GM18519 (cell line): Measurements from ENCODE around the gene DCAF17.

Source experiments
- ATAC-seq: cut with Tn5 transposase; IDR thresholded peaks from one replicate; pipeline ENCODE4 v1.9.1; 2021; ENCODE audit warnings: mild to moderate bottlenecking, moderate library complexity; ENCODE audit not compliant: unreplicated experiment, low FRiP score

DCAF17 gene, protein sequence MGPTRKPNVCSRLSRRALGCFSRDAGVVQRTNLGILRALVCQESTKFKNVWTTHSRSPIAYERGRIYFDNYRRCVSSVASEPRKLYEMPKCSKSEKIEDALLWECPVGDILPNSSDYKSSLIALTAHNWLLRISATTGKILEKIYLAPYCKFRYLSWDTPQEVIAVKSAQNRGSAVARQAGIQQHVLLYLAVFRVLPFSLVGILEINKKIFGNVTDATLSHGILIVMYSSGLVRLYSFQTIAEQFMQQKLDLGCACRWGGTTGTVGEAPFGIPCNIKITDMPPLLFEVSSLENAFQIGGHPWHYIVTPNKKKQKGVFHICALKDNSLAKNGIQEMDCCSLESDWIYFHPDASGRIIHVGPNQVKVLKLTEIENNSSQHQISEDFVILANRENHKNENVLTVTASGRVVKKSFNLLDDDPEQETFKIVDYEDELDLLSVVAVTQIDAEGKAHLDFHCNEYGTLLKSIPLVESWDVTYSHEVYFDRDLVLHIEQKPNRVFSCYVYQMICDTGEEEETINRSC

DNA sequence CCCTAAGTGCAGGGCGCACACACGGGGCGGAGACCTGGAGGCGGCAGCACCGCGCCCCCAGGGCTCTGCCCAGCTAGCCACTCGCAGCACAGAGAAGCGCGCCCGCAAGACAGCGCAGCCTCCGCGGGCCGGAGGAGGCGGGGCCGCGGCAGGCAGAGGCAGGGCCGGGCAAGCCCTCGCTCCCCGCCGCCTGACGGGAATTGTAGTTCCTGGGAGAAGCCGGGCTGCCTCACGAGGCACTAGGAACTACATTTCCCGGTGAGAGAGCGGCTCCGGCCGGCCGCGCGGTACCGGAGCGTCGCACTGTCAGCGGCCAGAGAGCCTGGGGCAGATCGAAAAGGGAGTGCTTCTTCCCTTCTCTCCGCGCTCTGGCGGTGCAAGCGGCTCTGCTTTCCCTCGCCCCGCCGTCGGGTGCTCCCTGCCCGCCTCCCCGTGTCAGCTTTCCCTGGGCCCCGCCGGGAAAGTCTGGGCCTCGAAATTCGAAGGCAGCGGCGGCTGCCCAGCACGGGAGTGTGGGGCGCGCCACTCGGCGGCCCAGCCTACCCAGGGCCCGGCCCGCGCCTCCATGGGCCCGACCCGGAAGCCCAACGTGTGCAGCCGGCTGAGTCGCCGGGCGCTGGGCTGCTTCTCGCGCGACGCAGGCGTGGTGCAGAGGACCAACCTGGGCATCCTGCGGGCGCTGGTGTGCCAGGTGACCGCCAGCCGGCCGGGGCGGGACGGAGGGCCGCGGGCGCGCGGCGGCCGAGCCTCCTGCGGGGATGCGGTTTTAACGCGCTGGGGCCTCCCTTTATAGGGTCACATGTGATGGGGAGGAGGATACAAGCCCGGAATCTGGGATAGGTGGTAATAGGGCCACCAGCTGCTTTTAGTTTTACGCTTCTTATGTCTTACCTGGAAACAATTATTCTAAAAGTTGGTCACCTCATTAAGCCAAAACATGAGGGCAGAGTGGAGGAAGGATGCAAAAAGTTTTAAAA is at the start of gene DCAF17:
Gene DCAF17, plus strand, starts transcription at position 214 of the 977 bp plus-strand sequence. Its CDS starts 352 bp downstream, at position 566.
- ATAC-seq = peak; percentile 90

DNA sequence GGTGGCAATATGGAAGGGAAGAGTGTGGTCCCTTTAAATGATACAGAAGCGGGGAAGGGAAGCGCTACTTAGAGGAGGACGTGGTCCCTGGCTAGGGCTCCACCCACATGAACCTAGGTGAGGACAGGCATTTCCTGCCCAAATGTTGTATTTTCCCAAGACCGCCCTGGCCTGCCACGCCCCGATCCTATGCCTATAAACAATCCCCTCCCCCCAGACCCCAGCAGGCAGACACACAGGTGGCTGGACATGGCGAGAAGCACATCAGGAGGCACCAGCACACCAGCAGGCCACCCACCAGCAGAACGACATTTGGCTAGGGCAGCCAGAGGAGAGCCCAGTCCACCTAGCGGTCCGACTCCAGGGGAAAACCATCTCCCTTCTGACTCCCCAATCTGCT is 47.4 kb upstream of the DCAF17 start:
- no peak for ATAC-seq

- no peak for ATAC-seq
Measured at GRCh38 chr2:171387052-171387451, 47.0 kb upstream of the DCAF17 start.

- ATAC-seq = no peak
Measured at GRCh38 chr2:171389325-171389724, 44.7 kb upstream of the DCAF17 start.

DNA sequence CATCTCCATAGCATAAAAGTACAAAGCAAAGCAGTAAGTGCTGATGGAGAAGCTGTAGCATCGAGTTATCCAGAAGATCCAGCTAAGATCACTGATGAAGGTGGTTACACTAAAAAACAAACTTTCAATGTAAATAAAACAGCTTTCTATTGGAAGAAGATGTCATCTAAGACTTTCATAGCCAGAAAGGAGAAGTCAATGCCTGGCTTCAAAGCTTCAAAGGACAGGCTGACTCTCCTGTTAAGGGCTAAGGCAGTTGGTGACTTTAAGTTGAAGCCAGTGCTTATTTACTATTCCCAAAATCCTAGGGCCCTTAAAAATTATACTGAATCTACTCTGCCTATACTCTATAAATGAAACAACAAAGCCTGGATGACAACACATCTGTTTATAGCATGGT is 44.2 kb upstream of the DCAF17 start:
- no peak for ATAC-seq

DNA sequence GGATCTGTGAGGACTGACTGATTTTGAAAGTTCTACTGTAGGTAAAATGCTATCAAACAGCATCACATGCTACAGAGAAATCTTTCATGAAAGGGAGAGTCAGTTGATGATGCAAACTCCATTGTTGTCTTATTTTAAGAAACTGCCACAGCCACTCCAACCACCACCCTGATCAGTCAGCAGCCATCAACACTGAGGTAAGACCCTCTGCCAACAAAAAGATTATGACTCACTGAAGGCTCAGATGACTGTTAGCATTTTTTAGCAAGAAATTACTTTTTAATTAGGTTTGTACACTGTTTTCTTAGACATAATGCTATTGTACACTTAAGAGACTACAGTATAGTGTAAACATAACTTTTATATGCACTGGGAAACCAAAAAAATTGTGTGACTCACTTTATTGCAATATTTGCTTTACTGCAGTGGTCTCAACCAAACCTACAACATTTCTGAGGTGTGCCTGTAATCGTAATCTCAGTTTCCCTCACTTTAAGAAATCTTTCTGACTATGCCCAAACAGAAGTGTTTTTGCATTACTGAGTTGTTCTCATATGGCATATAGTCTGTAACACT is 43.0 kb upstream of the DCAF17 start:
- no peak for ATAC-seq

GRCh38 chr2:171391532-171391931 is 42.5 kb upstream of the DCAF17 start:
- ATAC-seq = no peak

DNA sequence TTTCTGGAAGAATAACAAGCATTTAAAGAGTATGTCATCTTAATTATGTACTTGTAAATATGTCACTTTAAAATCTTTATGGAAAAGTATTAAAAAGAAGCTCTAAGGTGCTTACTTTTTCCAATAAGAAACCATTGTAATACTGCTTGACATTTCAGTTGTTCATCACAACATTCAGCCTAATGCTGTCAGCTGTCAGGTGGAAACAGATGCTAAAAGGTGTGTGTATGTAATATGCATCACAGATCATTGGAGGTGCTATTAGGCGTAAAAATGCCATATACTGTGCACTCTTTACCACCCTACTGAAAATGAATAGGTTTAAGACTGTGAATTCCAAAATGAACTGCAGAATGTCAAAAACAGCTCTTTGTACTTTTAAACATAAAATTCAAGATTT is 40.5 kb upstream of the DCAF17 start:
- ATAC-seq = no peak

GRCh38 chr2:171394164-171394740 is 39.8 kb upstream of the DCAF17 start:
- ATAC-seq = no peak

DNA sequence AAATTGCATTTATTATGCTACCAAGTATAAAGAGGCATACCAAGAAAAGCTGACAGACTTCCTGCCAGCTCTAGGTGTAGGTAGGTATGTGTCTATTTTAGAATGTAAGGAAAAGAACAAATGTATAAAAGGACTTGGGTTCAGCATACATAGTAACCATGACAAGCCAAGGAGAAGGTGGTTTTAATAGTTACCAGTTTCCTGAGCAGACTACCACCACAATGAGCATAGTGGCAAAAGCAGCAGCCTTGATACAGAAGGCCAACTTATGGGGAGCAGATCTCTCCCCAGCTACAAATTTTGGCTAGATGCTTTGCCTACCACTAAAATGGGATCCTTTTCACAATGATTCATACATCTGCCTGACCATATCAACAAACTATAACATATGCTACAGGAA is 34.7 kb upstream of the DCAF17 start:
- no peak for ATAC-seq

GRCh38 chr2:171400395-171400794 is 33.6 kb upstream of the DCAF17 start:
- no peak for ATAC-seq

DNA sequence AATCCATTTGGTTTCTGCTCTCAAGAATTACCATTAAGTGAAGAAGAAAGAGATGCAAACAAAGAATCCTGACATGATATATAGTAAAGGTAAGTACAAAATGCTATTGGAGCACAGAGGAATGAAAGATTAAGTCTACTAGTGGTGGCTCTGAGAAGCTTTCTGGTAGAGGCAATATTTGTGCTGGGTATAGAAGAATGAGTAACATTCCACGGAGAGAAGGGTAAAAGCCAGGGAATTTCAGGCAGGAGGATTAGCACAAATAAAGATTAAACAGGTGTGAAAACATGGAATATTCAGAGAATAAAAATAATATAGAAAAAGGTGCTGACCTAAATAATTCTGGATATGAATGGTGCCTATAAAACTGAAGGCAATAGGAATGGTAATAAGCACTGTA is 32.1 kb upstream of the DCAF17 start:
- no peak for ATAC-seq

DNA sequence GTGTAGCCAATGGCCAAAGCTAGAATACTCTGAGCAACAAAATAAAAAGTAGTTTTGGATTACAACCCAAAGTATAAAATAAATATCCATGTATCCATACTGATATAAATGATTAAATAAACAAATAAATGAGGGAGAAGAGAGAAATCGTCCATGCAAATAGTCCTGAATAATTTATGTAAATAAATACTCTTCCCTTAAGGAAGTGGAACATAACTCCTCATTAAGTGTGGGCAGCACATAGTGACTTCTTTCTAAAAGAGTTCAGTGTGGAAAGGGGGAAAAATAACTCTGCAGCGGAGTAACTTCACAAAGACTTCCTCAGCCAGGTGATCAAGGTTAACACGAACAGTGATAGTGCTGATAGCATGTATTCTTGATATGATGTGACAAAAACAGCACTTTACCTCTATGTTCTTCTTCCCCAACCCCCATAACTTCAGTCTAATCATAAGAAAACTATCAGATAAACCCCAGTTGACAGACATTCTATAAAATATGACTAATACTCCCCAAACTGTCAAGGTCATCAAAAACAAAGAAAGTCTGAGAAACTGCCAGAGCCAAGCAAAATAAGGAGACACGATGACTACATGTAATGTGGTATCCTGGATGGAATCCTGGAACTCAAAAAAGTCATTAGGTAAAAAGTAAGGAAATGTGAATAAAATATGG is 31.0 kb upstream of the DCAF17 start:
- no peak for ATAC-seq

DNA sequence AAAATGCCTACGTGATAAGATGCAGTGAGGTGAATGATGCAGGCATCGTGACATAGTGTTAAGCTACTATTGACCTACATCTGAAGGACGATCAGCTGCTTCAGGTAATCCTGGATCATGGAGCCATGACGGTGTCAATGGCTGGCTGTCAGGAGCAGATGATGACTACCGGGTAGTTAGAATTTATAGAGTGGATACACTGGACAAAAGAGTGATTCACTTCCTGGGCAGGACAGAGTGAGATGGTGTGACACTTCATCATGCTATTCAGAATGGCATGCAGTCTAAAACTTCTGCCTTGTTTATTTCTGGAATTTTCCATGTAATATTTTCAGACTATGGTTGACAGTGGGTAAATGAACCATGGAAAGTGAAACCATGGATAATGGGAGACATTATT is 29.8 kb upstream of the DCAF17 start:
- no peak for ATAC-seq

GRCh38 chr2:171404719-171405118 is 29.3 kb upstream of the DCAF17 start:
- ATAC-seq = no peak

DNA sequence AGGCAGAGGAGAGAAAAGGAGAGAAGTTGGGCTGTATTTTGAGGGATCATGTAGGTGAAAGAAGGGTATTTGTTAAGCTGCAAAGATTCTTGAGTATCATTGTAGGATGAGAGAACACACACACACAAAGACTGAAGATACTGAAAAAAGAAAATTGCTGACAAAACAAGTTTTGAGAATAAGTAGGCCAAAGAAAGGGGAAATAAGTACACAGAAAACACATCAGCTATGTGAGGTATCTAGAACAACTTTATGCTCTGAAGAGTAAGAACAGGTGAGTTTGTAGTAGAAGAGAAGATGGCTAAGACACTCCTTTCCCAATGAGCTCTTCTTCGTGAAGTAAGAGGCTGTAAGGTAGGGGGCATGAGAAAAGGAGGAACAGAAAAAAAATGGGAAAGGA is 28.5 kb upstream of the DCAF17 start:
- ATAC-seq = no peak

DNA sequence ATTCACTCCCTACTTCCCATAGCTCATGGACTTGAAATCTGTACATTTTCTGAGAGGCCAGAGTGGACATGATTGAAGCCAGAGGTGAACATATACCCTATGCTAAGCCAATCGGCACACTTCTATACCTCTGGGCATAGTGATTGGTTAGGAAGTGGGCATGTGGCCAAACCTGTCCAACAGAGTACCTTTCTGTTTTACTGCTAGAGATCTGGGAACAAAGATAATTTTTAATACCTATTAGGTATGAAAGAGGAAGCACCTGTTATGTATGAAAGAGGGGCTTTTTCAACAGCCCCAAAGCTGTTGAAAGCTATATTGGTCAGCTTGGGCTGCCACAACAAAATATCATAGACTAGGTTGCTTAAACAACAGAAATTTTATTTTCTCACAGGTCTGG is 28.0 kb upstream of the DCAF17 start:
- ATAC-seq = no peak

DNA sequence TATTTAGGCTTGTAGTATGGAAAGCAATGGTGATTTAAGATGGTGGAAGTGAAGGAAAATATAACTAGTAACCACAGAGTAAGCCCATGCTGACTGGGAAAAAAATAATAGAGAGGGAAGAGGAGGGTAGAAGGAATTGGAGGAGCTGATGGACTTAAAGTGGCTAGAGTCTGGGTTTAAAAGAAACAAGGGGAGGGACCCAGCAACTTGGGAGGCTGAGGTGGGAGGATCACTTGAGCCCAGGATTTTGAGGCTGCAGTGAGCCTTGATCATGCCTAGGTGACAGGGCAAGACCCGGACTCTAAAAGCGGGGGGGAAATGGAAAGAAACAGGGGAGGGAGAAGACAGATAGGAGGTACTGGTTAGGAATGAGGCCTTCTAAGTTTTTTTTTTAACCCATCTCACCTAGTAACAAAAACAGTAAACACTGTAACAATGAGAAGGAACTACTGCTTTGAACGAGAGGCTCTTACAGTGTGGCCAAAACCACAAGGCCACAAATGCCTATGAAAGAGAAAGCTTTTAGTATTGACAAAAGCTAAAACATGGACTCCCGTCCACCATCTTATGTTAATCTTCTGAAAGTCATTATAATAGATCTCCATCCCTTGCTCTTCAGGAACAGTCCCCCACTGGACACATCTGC is 26.9 kb upstream of the DCAF17 start:
- peak; percentile 52 for ATAC-seq

DNA sequence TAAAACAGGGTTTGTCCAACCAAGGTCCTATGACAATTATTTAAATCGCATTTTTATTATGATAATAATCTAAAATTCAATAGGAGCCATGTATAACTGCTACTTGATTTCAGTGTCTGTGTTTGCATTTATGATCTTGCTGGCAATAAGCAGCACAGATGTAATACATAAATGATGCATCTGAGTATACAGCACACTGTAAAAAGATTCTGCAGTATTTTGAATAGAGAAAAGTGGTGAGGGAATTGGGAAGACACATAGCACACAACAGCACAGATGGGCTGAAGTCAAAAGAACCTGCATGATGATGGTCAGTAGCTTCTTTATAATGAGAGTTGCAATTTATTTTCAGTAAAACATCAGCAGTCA is 26.4 kb upstream of the DCAF17 start:
- no peak for ATAC-seq
